OCI-LY1 (cell line): ENCODE measurements around the gene FBLN2.

ENCODE experiments used
- EZH2 ChIP-seq: fragments of 200-600 bp; sonication (generic), shearing (Covaris generic); IDR thresholded peaks from 2 replicates; pipeline ENCODE4 v1.8.0; 2017; ENCODE audit warnings: borderline replicate concordance, mixed run types, mild to moderate bottlenecking, antibody characterized with exemption, low read length, moderate library complexity, mixed read lengths
- TF ChIP-seq, protein P1 (sequence below): fragments of 200-600 bp; sonication (generic), shearing (Covaris generic); IDR thresholded peaks from 2 replicates; pipeline ENCODE4 v1.5.1; 2017; ENCODE audit warnings: mild to moderate bottlenecking, antibody characterized with exemption, low read length, moderate library complexity, mixed read lengths

GRCh38 chr3:13532631-13533030 lies 16.3 kb upstream of the FBLN2 start:
- TF ChIP-seq, protein P1, sequence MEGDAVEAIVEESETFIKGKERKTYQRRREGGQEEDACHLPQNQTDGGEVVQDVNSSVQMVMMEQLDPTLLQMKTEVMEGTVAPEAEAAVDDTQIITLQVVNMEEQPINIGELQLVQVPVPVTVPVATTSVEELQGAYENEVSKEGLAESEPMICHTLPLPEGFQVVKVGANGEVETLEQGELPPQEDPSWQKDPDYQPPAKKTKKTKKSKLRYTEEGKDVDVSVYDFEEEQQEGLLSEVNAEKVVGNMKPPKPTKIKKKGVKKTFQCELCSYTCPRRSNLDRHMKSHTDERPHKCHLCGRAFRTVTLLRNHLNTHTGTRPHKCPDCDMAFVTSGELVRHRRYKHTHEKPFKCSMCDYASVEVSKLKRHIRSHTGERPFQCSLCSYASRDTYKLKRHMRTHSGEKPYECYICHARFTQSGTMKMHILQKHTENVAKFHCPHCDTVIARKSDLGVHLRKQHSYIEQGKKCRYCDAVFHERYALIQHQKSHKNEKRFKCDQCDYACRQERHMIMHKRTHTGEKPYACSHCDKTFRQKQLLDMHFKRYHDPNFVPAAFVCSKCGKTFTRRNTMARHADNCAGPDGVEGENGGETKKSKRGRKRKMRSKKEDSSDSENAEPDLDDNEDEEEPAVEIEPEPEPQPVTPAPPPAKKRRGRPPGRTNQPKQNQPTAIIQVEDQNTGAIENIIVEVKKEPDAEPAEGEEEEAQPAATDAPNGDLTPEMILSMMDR: no peak
- no peak for TF ChIP-seq EZH2
